Testis (tissue), 3 donors: Measurements from ENCODE around the gene COIL. TPM values are rescaled to one million over a fixed set of nuclear protein-coding genes. Genes with fewer than 3 reads are reported as not detected.
A peak's percentile ranks its signal among the peaks of the same experiment; 100 is the strongest.

Source experiments
- DNase-seq: peaks from one replicate; pipeline ENCODE4 v3.0.0-alpha.2; 2019
- H3K27ac ChIP-seq, 2 donors: fragments of 200-600 bp; sonication (generic); one replicate each; pipeline ENCODE4 v1.5.1; 2019
- H3K27me3 ChIP-seq: fragments of 200-600 bp; sonication (generic); one replicate; pipeline ENCODE4 v1.5.1; 2019
- H3K36me3 ChIP-seq: fragments of 200-600 bp; sonication (generic); one replicate; pipeline ENCODE4 v1.5.1; 2017; ENCODE audit warnings: low read depth; ENCODE audit errors: missing control alignments
- H3K4me1 ChIP-seq: fragments of 200-600 bp; sonication (generic); one replicate; pipeline ENCODE4 v1.5.1; 2019
- H3K4me3 ChIP-seq, 2 donors: fragments of 200-600 bp; sonication (generic); one replicate each; pipeline ENCODE4 v1.5.1; 2017 to 2019
- H3K9me3 ChIP-seq: fragments of 200-600 bp; sonication (generic); one replicate; pipeline ENCODE4 v1.5.1; 2017
- POLR2A ChIP-seq: fragments of 450-650 bp; IDR thresholded peaks from one replicate; pipeline ENCODE4 v1.6.1; 2017; ENCODE audit warnings: antibody characterized with exemption, mild to moderate bottlenecking, moderate library complexity
- WGBS, 2 donors: methylation state at CpG; one replicate each; pipeline ENCODE4 v1.1.5; 2018; 5-methylcytosine and 5-hydroxymethylcytosine counted together
- intact Hi-C: fragments of 100-400 bp; cut with DNase I; formaldehyde crosslinking; loops from one replicate; pipeline ENCODE4 v1.15.1; 2023; ENCODE audit warnings: low total_unique reads
- polyA plus RNA-seq: library from polyadenylated mRNA; stranded (reverse); fragments of 350-450 nt; fragmentation: Illumina TruSeq; extraction: RNeasy Lipid Tissue Mini Kit (QIAGEN cat#74804); gene quantifications from one replicate; pipeline ENCODE4 v1.2.3, GENCODE V29; 2014; ENCODE audit warnings: low read depth, low replicate concordance; ENCODE audit not compliant: insufficient read depth
- total RNA-seq, 2 donors: library from RNA; depleted of rRNA; stranded (reverse); fragments of >200 nt; gene quantifications; one replicate each; pipeline ENCODE4 v1.2.3, GENCODE V29; 2016
- TF ChIP-seq, protein P1 (sequence below), 3 experiments: fragments of 450-650 bp in 2 of 3; fragments of 200-600 bp in 1 of 3; sonication (generic) in 1 of 3; IDR thresholded peaks; one replicate each; pipeline ENCODE4 v1.5.1; 2016 to 2019; ENCODE audit warnings: antibody characterized with exemption in 3 of 3, mild to moderate bottlenecking in 2 of 3, moderate library complexity in 1 of 3

The COIL gene
- total and polyA plus RNA-seq, 3 donors from 2014 or later: 48.4 to 214 (median 87.6) TPM

DNA sequence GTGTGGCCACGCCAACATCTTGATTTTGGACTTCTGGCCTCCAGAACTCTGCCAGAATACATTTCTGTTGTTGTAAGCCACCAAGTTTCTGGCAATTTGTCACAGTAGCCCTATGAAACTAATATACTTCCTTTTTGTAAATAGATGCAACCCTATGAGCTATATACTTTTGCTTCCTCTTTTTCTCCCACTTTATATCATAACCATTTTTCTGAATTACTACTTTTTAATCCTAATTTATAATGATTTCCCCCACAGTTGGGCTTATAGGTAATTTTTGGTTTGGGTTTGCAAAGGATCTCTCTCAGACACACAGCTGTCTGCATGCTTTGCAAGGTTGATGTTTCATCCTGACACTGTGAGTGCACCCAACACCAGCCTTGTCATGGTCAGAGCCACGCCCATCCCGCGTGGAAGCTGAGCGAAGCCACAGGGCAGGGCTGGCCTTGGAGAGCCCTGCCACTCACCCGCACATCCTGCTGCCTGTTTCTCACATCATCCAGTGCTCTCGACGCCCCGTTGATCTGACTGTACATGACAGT lies 52.8 kb downstream of the COIL start:
- H3K9me3 ChIP-seq: no peaks in the 10 kb centered on the region
- 54 to 66% methylated on average over 9 of the region's 9 CpGs for WGBS, 2 donors
- H3K4me1 ChIP-seq: peaks cover 31% of the 10 kb centered on the region
- no peaks in the 10 kb centered on the region for H3K36me3 ChIP-seq
- DNase-seq: peak; percentile 80
- intact Hi-C loops: no loop called here
- H3K27ac ChIP-seq: peak overlapping the region in 1 of 2 donors; percentile 40
- no peak for TF ChIP-seq POLR2A
- TF ChIP-seq, protein P1, sequence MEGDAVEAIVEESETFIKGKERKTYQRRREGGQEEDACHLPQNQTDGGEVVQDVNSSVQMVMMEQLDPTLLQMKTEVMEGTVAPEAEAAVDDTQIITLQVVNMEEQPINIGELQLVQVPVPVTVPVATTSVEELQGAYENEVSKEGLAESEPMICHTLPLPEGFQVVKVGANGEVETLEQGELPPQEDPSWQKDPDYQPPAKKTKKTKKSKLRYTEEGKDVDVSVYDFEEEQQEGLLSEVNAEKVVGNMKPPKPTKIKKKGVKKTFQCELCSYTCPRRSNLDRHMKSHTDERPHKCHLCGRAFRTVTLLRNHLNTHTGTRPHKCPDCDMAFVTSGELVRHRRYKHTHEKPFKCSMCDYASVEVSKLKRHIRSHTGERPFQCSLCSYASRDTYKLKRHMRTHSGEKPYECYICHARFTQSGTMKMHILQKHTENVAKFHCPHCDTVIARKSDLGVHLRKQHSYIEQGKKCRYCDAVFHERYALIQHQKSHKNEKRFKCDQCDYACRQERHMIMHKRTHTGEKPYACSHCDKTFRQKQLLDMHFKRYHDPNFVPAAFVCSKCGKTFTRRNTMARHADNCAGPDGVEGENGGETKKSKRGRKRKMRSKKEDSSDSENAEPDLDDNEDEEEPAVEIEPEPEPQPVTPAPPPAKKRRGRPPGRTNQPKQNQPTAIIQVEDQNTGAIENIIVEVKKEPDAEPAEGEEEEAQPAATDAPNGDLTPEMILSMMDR (IDR thresholded peaks at IDR 0.05): no peak
- no peaks in the 10 kb centered on the region for H3K27me3 ChIP-seq
- no peak overlapping the region for H3K4me3 ChIP-seq

DNA sequence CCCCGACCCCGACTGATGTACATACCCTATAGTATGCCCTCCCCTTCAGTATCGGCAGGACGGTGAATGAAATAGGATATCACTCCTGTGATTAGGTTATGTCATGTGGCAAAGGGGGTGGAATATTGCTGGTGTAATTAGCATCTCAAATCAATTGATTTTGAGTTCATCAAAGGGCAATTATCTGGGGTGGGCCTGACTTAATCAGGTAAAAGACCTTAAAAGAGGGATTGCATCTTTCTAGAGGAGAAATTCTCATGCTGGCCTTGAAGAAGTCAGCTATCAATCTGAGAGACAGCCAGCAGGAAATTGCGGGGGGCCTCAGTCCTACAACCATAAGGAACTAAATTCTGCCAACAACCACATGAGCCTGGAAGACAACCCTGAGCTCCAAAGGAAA lies 57.3 kb downstream of the COIL start:
- no peak for DNase-seq
- no peak for TF ChIP-seq POLR2A
- TF ChIP-seq, protein P1 (IDR thresholded peaks at IDR 0.05): no peak
- Histone ChIP-seq H3K4me3 (no peak overlapping the region), H3K27me3 (no peaks in the 10 kb centered on the region), H3K36me3 (no peaks in the 10 kb centered on the region), H3K9me3 (no peaks in the 10 kb centered on the region), H3K4me1 (peaks cover 20% of the 10 kb centered on the region), H3K27ac (no peak overlapping the region)
- intact Hi-C loops: no loop called here
- whole genome bisulfite sequencing, 2 donors: 87 to 91% methylated on average over 5 of the region's 5 CpGs

DNA sequence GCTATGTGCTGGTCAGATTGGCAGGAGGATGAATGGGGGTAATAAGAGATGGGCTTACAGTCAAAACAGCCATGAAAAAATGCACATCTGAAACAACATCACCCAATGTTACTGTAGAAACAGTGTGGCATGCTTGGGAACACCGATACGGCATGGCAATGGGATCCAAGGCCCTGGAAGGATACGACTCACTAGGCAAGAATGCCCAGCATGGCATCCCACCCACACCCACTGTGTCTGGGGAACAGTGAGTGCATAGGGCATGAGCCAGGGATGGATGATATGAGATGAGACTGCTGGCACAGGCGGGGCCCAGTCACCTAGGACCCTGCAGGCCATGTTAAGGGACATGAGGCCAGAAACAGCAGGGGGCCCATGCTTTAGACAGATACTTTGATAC lies 58.5 kb downstream of the COIL start:
- intact Hi-C loops: no loop called here
- H3K4me1 ChIP-seq: peaks cover 8% of the 10 kb centered on the region
- no peak for TF ChIP-seq POLR2A
- TF ChIP-seq, protein P1 (IDR thresholded peaks at IDR 0.05): no peak
- H3K27me3 ChIP-seq: no peaks in the 10 kb centered on the region
- H3K4me3 ChIP-seq: no peak overlapping the region
- H3K27ac ChIP-seq: no peak overlapping the region
- DNase-seq: no peak
- H3K9me3 ChIP-seq: no peaks in the 10 kb centered on the region
- H3K36me3 ChIP-seq: no peaks in the 10 kb centered on the region
- WGBS, 2 donors: 71 to 73% methylated on average over 3 to 4 of the region's 4 CpGs

DNA sequence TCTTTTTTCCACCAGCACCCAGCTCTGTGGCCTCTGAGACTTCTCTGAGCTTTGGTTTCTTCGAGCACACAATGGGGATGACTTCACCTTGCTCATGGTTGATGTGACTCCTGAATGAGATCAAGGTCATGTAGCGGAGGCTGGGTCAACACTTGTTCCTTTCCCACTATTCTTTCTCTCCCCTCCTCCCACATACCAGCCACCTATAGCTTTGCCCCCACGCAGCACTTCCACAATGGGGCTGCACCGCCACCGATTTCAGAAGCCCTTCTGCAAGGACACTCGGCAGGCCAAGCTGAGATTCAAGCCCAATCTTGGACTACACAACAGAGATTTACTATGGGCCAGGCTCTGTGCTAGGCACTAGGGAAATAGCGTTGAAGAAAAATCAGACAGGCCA lies 61.4 kb downstream of the COIL start:
- no peak overlapping the region for H3K27ac ChIP-seq
- H3K36me3 ChIP-seq: no peaks in the 10 kb centered on the region
- intact Hi-C loops: no loop called here
- H3K4me3 ChIP-seq: no peak overlapping the region
- no peak for DNase-seq
- H3K9me3 ChIP-seq: no peaks in the 10 kb centered on the region
- TF ChIP-seq POLR2A: no peak
- TF ChIP-seq, protein P1 (IDR thresholded peaks at IDR 0.05): no peak
- peaks cover 4% of the 10 kb centered on the region for H3K4me1 ChIP-seq
- no peaks in the 10 kb centered on the region for H3K27me3 ChIP-seq
- WGBS, 2 donors: 76 to 85% methylated on average over 7 of the region's 7 CpGs

DNA sequence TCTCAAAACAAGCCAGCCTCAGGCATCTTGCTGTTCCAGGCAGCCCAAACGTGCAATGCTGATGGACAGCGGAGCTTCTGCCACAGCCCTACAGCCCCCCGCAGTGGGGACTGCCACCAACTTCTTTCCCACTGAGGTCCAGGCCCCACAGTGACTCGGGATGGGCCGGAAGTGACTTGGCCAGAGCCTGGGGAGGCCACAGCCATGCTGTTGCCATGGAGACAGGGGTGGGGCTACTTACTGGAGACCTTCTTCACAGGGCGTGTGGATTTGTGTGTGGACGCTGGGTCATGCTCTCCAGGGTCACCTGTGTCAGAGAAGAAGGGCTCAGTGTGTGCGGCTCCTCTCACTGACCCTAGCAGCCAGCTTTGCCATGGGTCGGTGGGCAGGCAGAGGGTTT lies 62.0 kb downstream of the COIL start:
- no peak overlapping the region for H3K27ac ChIP-seq
- H3K36me3 ChIP-seq: no peaks in the 10 kb centered on the region
- WGBS, 2 donors: 81 to 91% methylated on average over 5 to 9 of the region's 9 CpGs
- H3K9me3 ChIP-seq: no peaks in the 10 kb centered on the region
- H3K4me3 ChIP-seq: no peak overlapping the region
- H3K4me1 ChIP-seq: peaks cover 4% of the 10 kb centered on the region
- no peak for TF ChIP-seq POLR2A
- TF ChIP-seq, protein P1 (IDR thresholded peaks at IDR 0.05): no peak
- intact Hi-C loops: no loop called here
- H3K27me3 ChIP-seq: no peaks in the 10 kb centered on the region
- no peak for DNase-seq
